HepG2 (cell line): ENCODE data around the gene SLC13A5. TPM values are rescaled to one million over a fixed set of nuclear protein-coding genes. Genes with fewer than 3 reads are reported as not detected.

Experiments used
- AGO2 ChIP-seq: fragments of 200-400 bp; formaldehyde crosslinking; optimal IDR thresholded peaks from 2 replicates; pipeline ENCODE3; 2017; ENCODE audit warnings: mild to moderate bottlenecking, low read depth, low read length, moderate library complexity
- BATF2 ChIP-seq: sonication (generic); formaldehyde crosslinking; IDR thresholded peaks from 2 replicates; pipeline ENCODE4 v1.8.0; 2022; ENCODE audit warnings: mild to moderate bottlenecking, missing genetic modification reagents, moderate library complexity
- GATAD2A ChIP-seq: IDR thresholded peaks from 2 replicates; pipeline ENCODE4 v1.6.1; 2016
- KLF16 ChIP-seq, 2 experiments: sonication (generic) in 1 of 2; formaldehyde crosslinking in 1 of 2; IDR thresholded peaks; 2 replicates each; pipeline versions ENCODE4 v1.6.1 to v1.8.0; 2016 to 2023; ENCODE audit warnings: missing genetic modification reagents in 2 of 2, missing compliant biosample characterization in 1 of 2
- MAFG ChIP-seq: sonication (generic); formaldehyde crosslinking; IDR thresholded peaks from 2 replicates; pipeline ENCODE4 v1.5.1; 2020; ENCODE audit warnings: mild to moderate bottlenecking, missing genetic modification reagents
- NBN ChIP-seq: fragments of 450-650 bp; conservative IDR thresholded peaks from 2 replicates; pipeline ENCODE4 v1.6.1; 2017
- PRDM15 ChIP-seq: sonication (generic); formaldehyde crosslinking; IDR thresholded peaks from 2 replicates; pipeline ENCODE4 v1.4.0; 2020; ENCODE audit warnings: missing genetic modification reagents
- RXRB ChIP-seq: IDR thresholded peaks from 2 replicates; pipeline ENCODE4 v1.6.1; 2016; ENCODE audit warnings: borderline replicate concordance, missing genetic modification reagents, missing compliant biosample characterization
- SIN3B ChIP-seq: fragments of 150-350 bp; IDR thresholded peaks from 2 replicates; pipeline ENCODE4 v1.6.1; 2014; ENCODE audit warnings: low read length
- SOX5 ChIP-seq: IDR thresholded peaks from 2 replicates; pipeline ENCODE4 v1.6.1; 2016; ENCODE audit warnings: borderline replicate concordance
- ZBTB8A ChIP-seq: sonication (generic); formaldehyde crosslinking; IDR thresholded peaks from 2 replicates; pipeline ENCODE4 v1.4.0; 2020; ENCODE audit warnings: mild to moderate bottlenecking, low read depth, missing genetic modification reagents, borderline replicate concordance
- ZKSCAN5 ChIP-seq: sonication (generic); formaldehyde crosslinking; IDR thresholded peaks from 2 replicates; pipeline ENCODE4 v1.5.1; 2020; ENCODE audit warnings: mild to moderate bottlenecking, missing genetic modification reagents
- ZNF225 ChIP-seq: sonication (generic); formaldehyde crosslinking; IDR thresholded peaks from 2 replicates; pipeline ENCODE4 v1.4.0; 2020; ENCODE audit warnings: mild to moderate bottlenecking, missing genetic modification reagents
- ZNF253 ChIP-seq: sonication (generic); formaldehyde crosslinking; IDR thresholded peaks from 2 replicates; pipeline ENCODE4 v1.8.0; 2022; ENCODE audit warnings: mild to moderate bottlenecking, missing genetic modification reagents, borderline replicate concordance
- ZNF614 ChIP-seq: IDR thresholded peaks from 2 replicates; pipeline ENCODE4 v1.6.1; 2018; ENCODE audit warnings: missing biosample characterization, missing genetic modification reagents, inconsistent platforms, borderline replicate concordance
- ZNF629 ChIP-seq: sonication (generic); formaldehyde crosslinking; conservative IDR thresholded peaks from 2 replicates; pipeline ENCODE4 v1.5.0; 2020; ENCODE audit warnings: missing genetic modification reagents
- ZNF639 ChIP-seq: conservative IDR thresholded peaks from 2 replicates; pipeline ENCODE4 v1.6.1; 2018; ENCODE audit warnings: missing genetic modification reagents
- ZNF652 ChIP-seq: IDR thresholded peaks from 2 replicates; pipeline ENCODE4 v1.6.1; 2016; ENCODE audit warnings: low read depth, borderline replicate concordance
- ZNF746 ChIP-seq: sonication (generic); formaldehyde crosslinking; IDR thresholded peaks from 2 replicates; pipeline ENCODE4 v1.8.0; 2022; ENCODE audit warnings: mild to moderate bottlenecking, missing genetic modification reagents
- ZNF879 ChIP-seq: sonication (generic); formaldehyde crosslinking; IDR thresholded peaks from 2 replicates; pipeline ENCODE4 v1.8.1; 2023; ENCODE audit warnings: missing genetic modification reagents
- ZSCAN21 ChIP-seq: sonication (generic); formaldehyde crosslinking; IDR thresholded peaks from 2 replicates; pipeline ENCODE4 v1.8.0; 2022; ENCODE audit warnings: mild to moderate bottlenecking, missing genetic modification reagents, moderate library complexity, borderline replicate concordance
- ZSCAN30 ChIP-seq: sonication (generic); formaldehyde crosslinking; IDR thresholded peaks from 2 replicates; pipeline ENCODE4 v1.5.0; 2020; ENCODE audit warnings: mild to moderate bottlenecking, missing genetic modification reagents
- polyA plus RNA-seq, 8 experiments: library from polyadenylated mRNA; depleted of rRNA in 3 of 8; stranded (reverse) in 7 of 8; unstranded in 1 of 8; fragments of >200 nt; fragmentation: Illumina TruSeq in 4 of 8; extraction: Trizol in 4 of 8; gene quantifications; 2 replicates each; pipeline versions ENCODE4 v1.2.1 to v1.2.3, GENCODE V29; 2011 to 2016; ENCODE audit warnings: low read depth in 4 of 8, missing spikeins in 1 of 8, mixed read lengths in 1 of 8; ENCODE audit not compliant: insufficient read depth in 1 of 8
- total RNA-seq, 5 experiments: library from RNA; depleted of rRNA; stranded (reverse); fragments of >200 nt; fragmentation: Illumina TruSeq; extraction: Trizol; gene quantifications; 2 replicates each; pipeline ENCODE4 v1.2.3, GENCODE V29; 2016; ENCODE audit warnings: low read depth in 1 of 5
- TF ChIP-seq, protein P1 (sequence below): sonication (generic); formaldehyde crosslinking; IDR thresholded peaks from 2 replicates; pipeline ENCODE4 v1.8.0; 2022; ENCODE audit warnings: mild to moderate bottlenecking, missing genetic modification reagents, borderline replicate concordance

The SLC13A5 gene
- total and polyA plus RNA-seq, 2 of the 13 experiments (the other 11 are each of a cell fraction or from before 2014, with no cell fraction given), result 42.8 to 310 TPM

- TF ChIP-seq, protein P1, sequence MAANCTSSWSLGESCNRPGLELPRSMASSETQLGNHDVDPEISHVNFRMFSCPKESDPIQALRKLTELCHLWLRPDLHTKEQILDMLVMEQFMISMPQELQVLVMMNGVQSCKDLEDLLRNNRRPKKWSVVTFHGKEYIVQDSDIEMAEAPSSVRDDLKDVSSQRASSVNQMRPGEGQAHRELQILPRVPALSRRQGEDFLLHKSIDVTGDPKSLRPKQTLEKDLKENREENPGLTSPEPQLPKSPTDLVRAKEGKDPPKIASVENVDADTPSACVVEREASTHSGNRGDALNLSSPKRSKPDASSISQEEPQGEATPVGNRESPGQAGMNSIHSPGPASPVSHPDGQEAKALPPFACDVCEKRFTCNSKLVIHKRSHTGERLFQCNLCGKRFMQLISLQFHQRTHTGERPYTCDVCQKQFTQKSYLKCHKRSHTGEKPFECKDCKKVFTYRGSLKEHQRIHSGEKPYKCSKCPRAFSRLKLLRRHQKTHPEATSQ, result 0 out of 2 replicates have a peak, but pooled peaks have one; percentile 59
- 0 out of 2 replicates have a peak, but pooled peaks have one; percentile 19 for TF ChIP-seq ZNF879
- no peak for TF ChIP-seq ZBTB8A (CRISPR knock-in tag)
- no peak for TF ChIP-seq ZNF629 (CRISPR knock-in tag)
- peak; percentile 68; the same call in 1 of the 2 replicates for TF ChIP-seq ZNF614 (CRISPR knock-in tag)
- TF ChIP-seq KLF16 (CRISPR knock-in tag; IDR thresholded peaks at IDR 0.05), result peak in 1 of 2 experiments; percentile 81; a peak in 1 of 4 replicates
- peak; percentile 76; the same call in 1 of the 2 replicates for TF ChIP-seq ZNF225 (CRISPR knock-in tag)
- no peak for TF ChIP-seq NBN
- no peak for TF ChIP-seq ZSCAN30
- no peak for TF ChIP-seq SIN3B
- peak; percentile 70; the same call in 1 of the 2 replicates for TF ChIP-seq ZNF652 (CRISPR knock-in tag)
- TF ChIP-seq AGO2, result peak; percentile 91
- TF ChIP-seq ZNF746, result no peak; the same call in 1 of the 2 replicates
- TF ChIP-seq ZNF253 (CRISPR knock-in tag), result 0 out of 2 replicates have a peak, but pooled peaks have one; percentile 57
- peak; percentile 83 for TF ChIP-seq ZSCAN21
- TF ChIP-seq ZNF639 (CRISPR knock-in tag), result peak; percentile 54
- peak; percentile 33; the same call in 1 of the 2 replicates for TF ChIP-seq GATAD2A (CRISPR knock-in tag)
- no peak; the same call in 1 of the 2 replicates for TF ChIP-seq SOX5 (CRISPR knock-in tag)
- no peak for TF ChIP-seq BATF2
- no peak for TF ChIP-seq MAFG (CRISPR knock-in tag)
- TF ChIP-seq ZKSCAN5, result no peak; the same call in 1 of the 2 replicates
- 0 out of 2 replicates have a peak, but pooled peaks have one; percentile 51 for TF ChIP-seq PRDM15
- peak; percentile 62; the same call in 1 of the 2 replicates for TF ChIP-seq RXRB (CRISPR knock-in tag)
These were observed 72.5 kb downstream of the SLC13A5 start, which contains the start of the genes KIAA0753 and TXNDC17 (continued) for GRCh38 chr17:6640536-6641246.
